ENCODE data around the gene GRPEL1. TPM values are rescaled to one million over a fixed set of nuclear protein-coding genes. Genes with fewer than 3 reads are reported as not detected.

GRPEL1 gene
- total RNA-seq, 1 experiment from 2014 or later: 47.3 TPM

DNA sequence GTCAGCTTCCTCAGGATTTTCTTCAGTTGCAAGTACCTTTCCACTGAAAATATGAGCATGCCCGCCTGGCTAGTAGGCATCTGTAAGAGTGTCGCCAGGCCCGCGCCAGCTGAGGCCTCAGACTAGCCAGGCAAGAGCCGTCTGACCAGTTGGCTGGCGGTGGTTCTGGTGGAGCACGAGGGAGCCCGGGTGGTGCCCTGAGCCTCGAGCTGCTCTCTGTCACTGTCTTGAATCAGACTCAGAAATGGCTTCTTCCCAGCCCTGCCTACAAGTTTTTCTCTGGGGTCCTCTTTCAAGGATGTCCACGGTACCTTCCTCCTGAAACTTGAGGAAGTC, 11.9 kb downstream of the GRPEL1 start:
- TF ChIP-seq, protein P1, sequence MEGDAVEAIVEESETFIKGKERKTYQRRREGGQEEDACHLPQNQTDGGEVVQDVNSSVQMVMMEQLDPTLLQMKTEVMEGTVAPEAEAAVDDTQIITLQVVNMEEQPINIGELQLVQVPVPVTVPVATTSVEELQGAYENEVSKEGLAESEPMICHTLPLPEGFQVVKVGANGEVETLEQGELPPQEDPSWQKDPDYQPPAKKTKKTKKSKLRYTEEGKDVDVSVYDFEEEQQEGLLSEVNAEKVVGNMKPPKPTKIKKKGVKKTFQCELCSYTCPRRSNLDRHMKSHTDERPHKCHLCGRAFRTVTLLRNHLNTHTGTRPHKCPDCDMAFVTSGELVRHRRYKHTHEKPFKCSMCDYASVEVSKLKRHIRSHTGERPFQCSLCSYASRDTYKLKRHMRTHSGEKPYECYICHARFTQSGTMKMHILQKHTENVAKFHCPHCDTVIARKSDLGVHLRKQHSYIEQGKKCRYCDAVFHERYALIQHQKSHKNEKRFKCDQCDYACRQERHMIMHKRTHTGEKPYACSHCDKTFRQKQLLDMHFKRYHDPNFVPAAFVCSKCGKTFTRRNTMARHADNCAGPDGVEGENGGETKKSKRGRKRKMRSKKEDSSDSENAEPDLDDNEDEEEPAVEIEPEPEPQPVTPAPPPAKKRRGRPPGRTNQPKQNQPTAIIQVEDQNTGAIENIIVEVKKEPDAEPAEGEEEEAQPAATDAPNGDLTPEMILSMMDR (IDR thresholded peaks at IDR 0.05; ENCODE audit: insufficient read depth in 1 of 2, low read depth in 1 of 2, low read length in 1 of 2, severe bottlenecking in 1 of 2, unreplicated experiment in 1 of 2): no peak
- Mint-ChIP-seq H3K27me3 (ENCODE audit: insufficient read depth, unreplicated experiment) (no peaks in the 10 kb centered on the region), H3K9me3 (ENCODE audit: unreplicated experiment) (no peaks in the 10 kb centered on the region), H3K27ac (ENCODE audit: unreplicated experiment) (no peak overlapping the region), H3K36me3 (ENCODE audit: insufficient read depth, unreplicated experiment) (peaks cover 51% of the 10 kb centered on the region), H3K4me3 (ENCODE audit: unreplicated experiment) (no peak overlapping the region), H3K4me1 (ENCODE audit: low read depth, unreplicated experiment) (no peaks in the 10 kb centered on the region)
- Histone ChIP-seq H3K9me3 (no peaks in the 10 kb centered on the region), H3K4me1 (no peaks in the 10 kb centered on the region), H3K27me3 (replicated peaks; ENCODE audit: control insufficient read depth, insufficient read depth, low read length) (no peaks in the 10 kb centered on the region), H3K36me3 (ENCODE audit: control insufficient read depth, insufficient read depth, low read length) (no peaks in the 10 kb centered on the region), H3K4me3 (ENCODE audit: low read depth, low read length) (no peak overlapping the region)
- POLR2A ChIA-PET: no interaction called here
- BruUV-seq (replicated peaks): no TSS peak
- CTCF ChIA-PET: no interaction called here
- no peak for DNase-seq
- intact Hi-C loops (cut with micrococcal nuclease; ENCODE audit: unreplicated experiment): no loop called here

DNA sequence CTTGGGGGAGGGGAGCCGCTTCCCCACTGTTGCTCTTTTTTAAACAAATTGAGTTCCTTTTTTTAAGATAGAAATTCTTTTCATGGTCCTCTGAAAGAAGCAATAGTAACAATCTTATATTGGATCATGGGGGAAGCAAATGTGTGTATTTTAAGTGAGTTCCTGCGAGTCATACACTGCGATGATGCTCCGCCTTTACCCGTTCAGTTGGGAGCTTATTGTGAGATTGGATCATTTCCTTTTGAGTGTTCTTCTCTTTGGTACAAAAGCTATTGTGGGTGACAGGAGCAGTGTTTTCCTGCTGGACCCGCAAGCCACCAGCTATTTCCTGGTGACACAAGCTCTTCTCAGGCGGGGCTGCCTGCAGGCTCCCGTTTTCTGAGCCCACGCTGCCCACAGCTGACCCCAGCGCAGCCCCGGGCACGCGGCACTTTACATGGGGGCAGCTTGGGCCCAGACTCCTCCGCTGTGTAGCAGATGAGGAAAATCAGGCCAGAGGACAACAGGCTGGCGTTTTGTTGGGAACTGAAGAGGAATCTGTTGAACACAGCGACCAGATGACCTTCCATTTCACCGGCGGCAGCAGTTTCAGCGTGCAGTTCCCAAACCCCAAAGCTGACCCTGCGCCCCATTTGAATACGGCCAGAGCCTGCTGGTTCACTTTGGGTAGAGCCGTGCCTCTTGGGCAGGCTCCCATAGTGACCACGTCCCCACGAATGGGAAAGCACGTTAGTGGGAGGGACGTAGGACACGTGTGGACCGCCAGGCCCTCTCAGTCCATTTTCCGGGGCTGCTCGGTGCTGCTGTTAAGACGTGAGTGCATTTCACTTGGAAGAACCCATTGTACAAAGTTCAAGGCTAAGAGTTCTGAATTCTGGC, 12.5 kb downstream of the GRPEL1 start:
- H3K4me1 ChIP-seq: no peaks in the 10 kb centered on the region
- Mint-ChIP-seq H3K9me3 (ENCODE audit: unreplicated experiment) (no peaks in the 10 kb centered on the region), H3K27me3 (ENCODE audit: insufficient read depth, unreplicated experiment) (no peaks in the 10 kb centered on the region), H3K36me3 (ENCODE audit: insufficient read depth, unreplicated experiment) (peaks cover 46% of the 10 kb centered on the region), H3K4me1 (ENCODE audit: low read depth, unreplicated experiment) (no peaks in the 10 kb centered on the region), H3K4me3 (ENCODE audit: unreplicated experiment) (no peak overlapping the region), H3K27ac (ENCODE audit: unreplicated experiment) (no peak overlapping the region)
- ChIA-PET CTCF (interaction anchor here (0.9 kb wide), 1 partner anchor 15 kb away, joined by 3 read pairs; no protein-coding TSS in a partner anchor), POLR2A (no interaction called here)
- TF ChIP-seq, protein P1 (IDR thresholded peaks at IDR 0.05; ENCODE audit: insufficient read depth in 1 of 2, low read depth in 1 of 2, low read length in 1 of 2, severe bottlenecking in 1 of 2, unreplicated experiment in 1 of 2): no peak
- no peaks in the 10 kb centered on the region; the same call in 1 of the 2 replicates for H3K36me3 ChIP-seq (ENCODE audit: control insufficient read depth, insufficient read depth, low read length)
- no TSS peak for BruUV-seq (replicated peaks)
- H3K4me3 ChIP-seq (ENCODE audit: low read depth, low read length): no peak overlapping the region
- H3K27me3 ChIP-seq (replicated peaks; ENCODE audit: control insufficient read depth, insufficient read depth, low read length): no peaks in the 10 kb centered on the region
- intact Hi-C loops (cut with micrococcal nuclease; ENCODE audit: unreplicated experiment): no loop called here
- no peak for DNase-seq
- H3K9me3 ChIP-seq: no peaks in the 10 kb centered on the region

DNA sequence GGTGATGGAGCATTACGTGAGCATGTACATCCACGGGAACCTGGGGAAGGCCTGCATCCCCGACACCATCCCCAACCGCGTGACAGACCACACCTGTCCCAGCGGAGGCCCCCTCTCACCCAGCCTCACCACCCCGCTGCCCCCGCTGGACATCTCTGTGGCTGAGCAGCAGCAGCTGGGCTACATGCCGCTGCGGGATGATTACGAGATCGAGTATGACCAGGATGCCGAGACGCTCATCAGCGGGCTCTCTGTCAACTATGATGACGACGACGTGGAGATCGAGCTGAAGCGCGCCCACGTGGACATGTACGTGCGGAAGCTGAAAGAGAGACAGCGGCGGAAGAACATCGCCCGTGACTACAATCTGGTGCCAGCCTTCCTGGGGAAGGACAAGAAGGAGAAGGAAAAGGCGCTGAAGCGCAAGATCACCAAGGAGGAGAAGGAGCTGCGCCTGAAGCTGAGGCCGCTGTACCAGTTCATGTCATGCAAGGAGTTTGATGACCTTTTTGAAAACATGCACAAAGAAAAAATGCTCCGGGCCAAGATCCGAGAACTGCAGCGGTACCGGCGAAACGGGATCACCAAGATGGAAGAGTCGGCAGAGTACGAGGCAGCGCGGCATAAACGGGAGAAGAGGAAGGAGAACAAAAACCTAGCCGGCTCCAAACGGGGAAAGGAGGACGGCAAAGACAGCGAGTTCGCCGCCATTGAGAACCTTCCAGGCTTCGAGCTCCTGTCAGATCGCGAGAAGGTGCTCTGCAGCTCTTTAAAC, 13.6 kb downstream of the GRPEL1 start:
- Histone ChIP-seq H3K4me3 (ENCODE audit: low read depth, low read length) (no peak overlapping the region), H3K27me3 (replicated peaks; ENCODE audit: control insufficient read depth, insufficient read depth, low read length) (no peaks in the 10 kb centered on the region), H3K36me3 (ENCODE audit: control insufficient read depth, insufficient read depth, low read length) (no peaks in the 10 kb centered on the region; the same call in 1 of the 2 replicates), H3K4me1 (no peaks in the 10 kb centered on the region), H3K9me3 (no peaks in the 10 kb centered on the region)
- no peak overlapping the region for H3K27ac Mint-ChIP-seq (ENCODE audit: unreplicated experiment)
- DNase-seq: no peak
- TF ChIP-seq, protein P1 (IDR thresholded peaks at IDR 0.05; ENCODE audit: insufficient read depth in 1 of 2, low read depth in 1 of 2, low read length in 1 of 2, severe bottlenecking in 1 of 2, unreplicated experiment in 1 of 2): no peak
- H3K27me3 Mint-ChIP-seq (ENCODE audit: insufficient read depth, unreplicated experiment): no peaks in the 10 kb centered on the region
- intact Hi-C loops (cut with micrococcal nuclease; ENCODE audit: unreplicated experiment): no loop called here
- CTCF ChIA-PET: no interaction called here
- no peaks in the 10 kb centered on the region for H3K4me1 Mint-ChIP-seq (ENCODE audit: low read depth, unreplicated experiment)
- POLR2A ChIA-PET: interaction anchor here (0.6 kb wide), 1 partner anchor 12 kb away, joined by 5 read pairs; no protein-coding TSS in a partner anchor
- TSS peak; percentile 11 for BruUV-seq (replicated peaks)
- no peak overlapping the region for H3K4me3 Mint-ChIP-seq (ENCODE audit: unreplicated experiment)
- H3K9me3 Mint-ChIP-seq (ENCODE audit: unreplicated experiment): no peaks in the 10 kb centered on the region
- peaks cover 38% of the 10 kb centered on the region for H3K36me3 Mint-ChIP-seq (ENCODE audit: insufficient read depth, unreplicated experiment)

Data from Caco-2 (cell line).